Omental fat pad (tissue), 4 donors: ENCODE measurements around the gene ADAMTS16. TPM values are rescaled to one million over a fixed set of nuclear protein-coding genes. Genes with fewer than 3 reads are reported as not detected.

Experiments used
- ATAC-seq: fragments of 150-250 bp; one replicate; pipeline ENCODE4 v1.9.1; 2016; ENCODE audit warnings: mild to moderate bottlenecking, moderate library complexity; ENCODE audit not compliant: low FRiP score
- DNase-seq: peaks from one replicate; pipeline ENCODE4 v3.0.0-alpha.2; 2019; ENCODE audit warnings: low spot score
- CTCF ChIP-seq, 3 donors: fragments of 450-650 bp; IDR thresholded peaks; one replicate each; pipeline ENCODE4 v1.5.1; 2016 to 2017; ENCODE audit warnings: antibody characterized with exemption in 3 of 3, mild to moderate bottlenecking in 3 of 3, moderate library complexity in 2 of 3
- total RNA-seq, 4 donors: library from RNA; depleted of rRNA; stranded (reverse); fragments of >200 nt; gene quantifications; one replicate each; pipeline ENCODE4 v1.1.0, GENCODE V29; 2016

ADAMTS16 gene
- total RNA-seq, 4 donors from 2014 or later, result 0.50 to 1.9 (median 1.3) TPM

- no peak for ATAC-seq
- TF ChIP-seq CTCF (IDR thresholded peaks at IDR 0.05), result no peak
- DNase-seq, result no peak
Measured at GRCh38 chr5:5242056-5242455, 101.9 kb downstream of the ADAMTS16 start.

- no peak for TF ChIP-seq CTCF (IDR thresholded peaks at IDR 0.05)
- DNase-seq (no peak), ATAC-seq (no peak)
Measured at GRCh38 chr5:5246736-5247135, 106.6 kb downstream of the ADAMTS16 start.

DNA sequence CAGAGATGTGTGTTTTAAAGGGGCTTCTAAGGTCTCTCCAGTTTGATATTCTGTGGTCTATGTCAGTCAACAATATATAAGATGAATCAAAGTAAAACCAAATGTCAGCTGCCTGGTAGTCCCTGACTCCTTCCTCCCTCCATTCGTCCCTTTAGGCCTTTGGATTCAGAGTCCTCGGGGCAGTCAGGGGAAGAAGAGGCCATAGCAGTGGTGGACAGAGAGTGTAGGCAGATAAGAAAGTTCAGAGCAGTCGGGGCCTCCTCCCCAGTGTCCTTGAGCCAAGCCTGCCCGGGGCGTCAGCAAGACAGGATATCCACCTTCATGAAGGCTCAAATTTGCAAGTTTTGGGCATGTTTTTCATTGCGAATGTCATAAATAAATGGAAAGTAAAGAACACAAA lies 110.6 kb downstream of the ADAMTS16 start:
- ATAC-seq (no peak), DNase-seq (no peak)
- no peak for TF ChIP-seq CTCF (IDR thresholded peaks at IDR 0.05)

DNA sequence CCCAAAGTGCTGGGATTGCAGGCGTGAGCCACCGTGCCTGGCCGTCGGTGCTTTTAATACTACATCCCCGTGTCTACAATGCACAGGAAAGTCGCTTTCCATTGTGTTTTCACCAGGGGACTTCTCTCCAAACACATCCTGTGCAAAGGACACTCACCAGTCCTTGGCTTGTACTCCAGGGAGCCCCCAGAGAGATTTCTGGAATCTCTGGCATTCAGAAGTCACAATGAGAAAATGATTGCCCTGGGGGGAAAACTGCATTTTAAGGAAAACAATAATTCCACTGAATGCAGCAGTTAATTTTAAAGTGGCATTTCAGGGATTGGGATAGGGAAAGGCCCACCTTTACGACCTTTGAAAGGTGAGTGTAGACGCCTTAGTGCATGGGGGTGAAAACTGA lies 112.0 kb downstream of the ADAMTS16 start:
- no peak for ATAC-seq
- DNase-seq, result no peak
- TF ChIP-seq CTCF (IDR thresholded peaks at IDR 0.05), result no peak

DNA sequence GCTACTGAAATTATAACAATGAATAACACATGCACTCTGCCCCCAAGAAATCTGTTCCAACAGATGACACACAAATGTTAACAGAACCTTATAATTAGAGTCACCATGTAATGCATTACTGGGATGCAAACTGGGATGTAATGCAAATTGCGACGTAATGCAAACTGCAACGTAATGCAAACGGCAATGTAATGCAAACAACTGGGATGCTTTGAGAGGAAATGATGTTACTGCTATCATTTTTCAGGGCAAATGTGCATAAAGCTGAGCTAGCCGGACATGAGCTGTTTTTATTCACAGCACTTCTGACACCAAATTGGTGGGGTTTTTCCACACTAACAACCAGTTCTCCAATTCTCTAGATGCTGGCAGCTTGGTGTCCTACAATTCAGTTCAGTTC lies 117.2 kb downstream of the ADAMTS16 start:
- DNase-seq, result no peak
- ATAC-seq, result no peak
- no peak for TF ChIP-seq CTCF (IDR thresholded peaks at IDR 0.05)

DNA sequence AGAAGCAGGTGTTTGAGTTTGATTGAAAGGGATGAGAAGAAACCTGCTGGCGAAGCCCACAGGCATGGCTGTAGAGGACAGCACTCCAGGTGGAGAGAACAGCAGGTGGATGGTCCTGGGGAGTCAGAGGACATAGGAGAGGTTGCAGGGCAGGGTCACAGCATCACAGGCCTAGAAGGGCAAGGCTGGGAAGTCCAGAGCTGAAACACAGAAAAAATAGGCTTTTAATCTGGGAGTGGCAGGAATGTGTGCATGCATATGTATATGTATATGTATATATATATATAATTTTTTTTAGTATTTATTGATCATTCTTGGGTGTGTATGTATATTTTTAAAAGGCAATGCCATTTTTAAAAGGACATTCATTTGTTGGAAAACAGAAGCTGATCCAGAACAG lies 118.4 kb downstream of the ADAMTS16 start:
- ATAC-seq (no peak), DNase-seq (no peak)
- no peak for TF ChIP-seq CTCF (IDR thresholded peaks at IDR 0.05)

DNA sequence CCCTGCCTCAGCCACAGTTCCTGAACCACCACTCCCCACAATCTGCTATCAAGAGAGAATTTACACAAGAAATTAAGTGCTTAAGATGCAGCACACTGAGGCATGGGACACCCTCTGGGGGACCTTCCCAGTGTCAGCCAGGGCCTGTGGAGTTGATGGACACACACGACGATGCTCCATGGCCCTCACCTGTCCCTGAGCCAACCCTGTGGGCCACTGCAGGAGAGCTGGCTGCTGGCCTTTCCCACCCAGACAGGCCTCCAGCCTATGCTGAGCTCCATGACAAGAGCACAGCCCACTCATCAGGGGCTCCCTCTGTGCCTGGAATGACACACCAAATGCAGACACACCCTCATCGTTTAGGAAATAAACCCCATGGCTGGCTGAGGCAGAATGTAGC lies 124.6 kb downstream of the ADAMTS16 start:
- ATAC-seq, result no peak
- no peak for DNase-seq
- no peak for TF ChIP-seq CTCF (IDR thresholded peaks at IDR 0.05)
